Jurkat, Clone E6-1 (cell line): ENCODE results near the gene MED25.

Source experiments
- DNase-seq: peaks from one replicate; pipeline ENCODE4 v3.0.0-alpha.2; 2011; ENCODE audit warnings: low read depth, low spot score
- H3K4me3 ChIP-seq: 2 replicates; pipeline ENCODE4 v1.5.1; 2011; ENCODE audit warnings: mild to moderate bottlenecking, low read length, control low read depth, moderate library complexity

Gene MED25

DNA sequence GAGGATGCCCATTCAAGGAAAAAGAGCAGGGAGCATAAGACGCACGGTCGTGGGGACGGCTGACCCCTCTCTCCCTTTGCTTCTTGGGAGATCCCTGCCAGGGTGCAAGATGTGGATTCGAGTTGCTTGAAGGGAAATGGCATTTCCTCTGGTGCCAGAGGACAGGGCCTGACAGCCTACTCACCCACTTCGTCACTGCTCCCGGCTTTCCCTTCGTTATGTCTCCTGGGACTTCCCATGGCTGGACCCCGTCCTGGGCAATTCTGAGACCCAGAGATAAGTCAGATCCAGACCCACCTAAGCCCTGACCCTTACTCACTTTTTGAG, 60.6 kb downstream of the MED25 start:
- H3K4me3 ChIP-seq, result peak overlapping the region; percentile 69
- no peak for DNase-seq

DNA sequence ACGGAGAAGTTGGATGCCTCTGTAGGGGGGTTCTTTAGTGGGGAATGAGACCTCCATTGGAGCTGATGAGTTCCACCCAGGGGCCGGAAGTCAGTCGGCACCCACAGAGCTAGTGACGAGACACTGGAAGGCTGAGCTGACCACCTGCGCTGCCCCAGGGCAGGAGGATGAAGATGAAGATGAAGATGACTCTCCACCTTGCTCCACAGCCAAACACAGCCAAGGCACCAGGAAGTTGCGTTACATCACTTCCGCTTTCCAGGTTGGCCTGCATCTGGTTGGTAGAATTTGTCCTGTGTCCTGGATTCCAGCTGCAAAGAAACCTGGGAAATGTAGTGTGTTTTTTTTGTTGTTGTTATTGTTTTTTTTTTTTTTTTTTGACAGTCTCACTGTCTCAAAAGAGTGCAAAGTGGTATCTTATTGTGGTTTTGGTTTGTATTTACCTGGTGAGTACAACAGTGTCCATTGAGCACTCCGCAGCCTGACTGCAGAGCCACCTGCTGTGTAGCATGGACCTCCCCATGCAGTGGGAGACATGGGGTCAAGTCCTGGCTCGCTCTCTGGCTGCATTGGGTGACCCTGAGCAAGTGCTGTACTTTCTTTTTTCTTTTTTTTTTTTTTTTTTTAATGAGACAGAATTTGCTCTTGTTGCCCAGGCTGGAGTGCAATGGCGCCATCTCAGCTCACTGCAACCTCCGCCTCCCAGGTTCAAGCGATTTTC, 61.3 kb downstream of the MED25 start:
- H3K4me3 ChIP-seq, result no peak overlapping the region
- no peak for DNase-seq

DNA sequence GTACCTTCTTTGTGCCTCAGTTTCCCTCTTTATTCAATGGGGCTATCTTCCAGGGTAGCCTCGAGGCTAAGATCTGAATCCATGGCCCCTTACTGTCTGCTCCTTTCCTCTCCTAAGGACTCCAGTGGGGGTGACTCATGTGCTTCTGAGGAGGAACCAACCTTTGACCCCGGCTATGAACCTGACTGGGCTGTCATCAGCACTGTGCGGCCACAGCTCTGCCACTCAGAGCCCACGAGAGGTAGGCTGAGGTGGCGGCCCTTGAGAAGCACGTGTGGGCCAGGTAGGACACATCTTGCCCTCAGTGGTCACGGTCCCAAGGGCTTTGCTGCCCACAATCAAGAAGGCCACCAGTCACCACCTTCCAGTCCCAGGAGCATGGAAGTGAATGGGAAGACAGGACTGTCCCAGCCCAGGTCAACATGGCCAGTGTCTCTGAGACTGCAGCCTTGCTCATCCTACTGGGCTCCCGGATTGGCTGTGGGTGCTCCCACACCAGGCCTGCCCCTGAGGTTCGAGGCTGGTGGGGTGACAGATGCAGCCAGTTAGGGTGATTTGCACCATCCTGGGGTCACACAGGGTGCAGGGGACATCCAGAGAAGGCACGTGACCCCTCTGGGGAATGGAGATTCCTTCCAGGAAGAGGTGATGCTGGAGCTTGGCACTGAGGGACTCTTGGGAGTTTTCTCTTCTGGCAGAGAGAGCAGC, 62.2 kb downstream of the MED25 start:
- H3K4me3 ChIP-seq, result no peak overlapping the region
- DNase-seq, result no peak

DNA sequence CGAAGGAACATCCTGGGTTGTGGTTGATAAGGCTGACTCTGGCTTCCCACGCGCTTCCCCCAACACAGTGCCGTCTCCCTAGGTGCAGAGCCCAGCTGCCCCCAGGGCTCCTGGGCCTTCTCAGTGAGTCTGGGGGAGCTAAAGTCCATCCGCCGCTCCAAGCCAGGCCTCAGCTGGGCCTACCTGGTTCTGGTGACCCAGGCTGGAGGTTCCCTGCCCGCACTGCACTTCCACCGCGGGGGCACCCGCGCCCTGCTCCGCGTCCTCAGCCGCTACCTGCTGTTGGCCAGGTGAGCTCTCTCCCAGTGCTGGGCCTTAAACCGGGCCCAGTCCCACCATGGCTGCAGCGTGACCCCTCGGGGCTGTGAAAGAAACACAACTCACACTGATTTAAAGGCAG, 63.1 kb downstream of the MED25 start:
- no peak overlapping the region for H3K4me3 ChIP-seq
- no peak for DNase-seq

DNA sequence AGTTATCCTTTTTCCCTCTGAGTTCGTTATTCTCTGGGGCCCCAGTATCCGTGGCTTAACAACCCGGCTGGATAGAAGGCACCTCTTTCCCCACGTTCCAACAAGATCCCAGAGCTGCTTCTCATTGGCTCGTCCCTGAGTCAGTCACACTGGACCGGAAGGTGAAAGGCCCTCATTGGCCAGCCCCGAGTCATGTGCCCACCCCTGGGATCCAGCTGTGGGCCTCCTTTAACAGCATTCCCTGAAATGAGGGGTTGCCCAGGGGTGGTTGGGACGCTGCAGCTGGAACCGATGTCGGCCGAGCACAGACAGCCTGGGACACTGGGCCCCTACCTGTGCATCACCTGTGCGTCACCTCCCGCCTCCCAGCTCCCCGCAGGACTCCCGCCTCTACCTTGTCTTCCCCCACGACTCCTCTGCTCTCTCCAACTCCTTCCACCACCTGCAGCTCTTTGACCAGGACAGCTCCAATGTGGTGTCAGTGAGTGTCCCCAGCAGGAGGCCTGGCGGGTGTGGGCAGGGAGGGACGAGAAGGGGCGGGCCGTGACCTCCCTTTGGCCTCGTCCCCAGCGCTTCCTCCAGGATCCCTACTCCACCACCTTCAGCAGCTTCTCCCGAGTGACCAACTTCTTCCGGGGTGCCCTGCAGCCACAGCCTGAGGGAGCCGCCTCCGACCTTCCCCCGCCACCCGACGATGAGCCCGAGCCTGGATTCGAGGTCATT, 63.7 kb downstream of the MED25 start:
- H3K4me3 ChIP-seq, result no peak overlapping the region

DNA sequence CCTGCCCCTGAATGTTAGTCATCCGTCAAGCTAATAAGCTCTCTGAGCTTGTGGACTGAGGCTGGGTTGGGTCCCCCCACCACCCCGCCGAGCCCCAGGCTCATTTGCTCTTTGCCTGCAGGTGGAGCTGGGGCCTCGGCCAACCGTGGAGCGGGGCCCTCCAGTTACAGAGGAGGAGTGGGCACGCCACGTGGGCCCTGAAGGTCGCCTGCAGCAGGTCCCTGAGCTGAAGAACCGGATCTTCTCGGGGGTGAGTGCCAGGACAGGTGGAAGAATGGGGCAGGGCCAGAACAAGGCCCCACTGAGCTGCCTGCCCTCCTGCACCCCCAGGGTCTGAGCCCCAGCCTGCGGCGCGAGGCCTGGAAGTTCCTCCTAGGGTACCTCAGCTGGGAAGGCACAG, 64.6 kb downstream of the MED25 start:
- no peak for DNase-seq
- H3K4me3 ChIP-seq, result no peak overlapping the region

More for the DNA sequence above, 63.7 kb downstream of the MED25 start:
- no peak for DNase-seq

DNA sequence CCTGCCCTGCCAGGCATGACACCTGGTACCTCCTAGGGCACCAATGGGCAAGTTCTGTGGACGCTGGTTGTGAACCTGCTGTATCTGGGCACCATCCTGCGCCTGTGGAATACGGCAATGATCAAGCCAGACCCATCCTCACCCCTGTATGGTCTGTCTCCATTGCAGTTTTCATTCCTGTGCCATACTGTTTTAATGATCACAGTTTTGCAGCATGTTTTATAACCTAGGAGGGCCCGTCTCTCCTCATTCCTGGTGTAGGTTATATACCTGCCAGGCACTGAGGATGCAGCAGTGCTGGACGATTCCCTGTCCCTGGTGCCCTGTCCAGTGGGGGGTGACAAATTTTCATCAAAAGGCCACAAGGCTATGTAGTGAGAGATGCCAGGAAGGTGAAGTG, 65.0 kb downstream of the MED25 start:
- no peak for DNase-seq
- no peak overlapping the region for H3K4me3 ChIP-seq

DNA sequence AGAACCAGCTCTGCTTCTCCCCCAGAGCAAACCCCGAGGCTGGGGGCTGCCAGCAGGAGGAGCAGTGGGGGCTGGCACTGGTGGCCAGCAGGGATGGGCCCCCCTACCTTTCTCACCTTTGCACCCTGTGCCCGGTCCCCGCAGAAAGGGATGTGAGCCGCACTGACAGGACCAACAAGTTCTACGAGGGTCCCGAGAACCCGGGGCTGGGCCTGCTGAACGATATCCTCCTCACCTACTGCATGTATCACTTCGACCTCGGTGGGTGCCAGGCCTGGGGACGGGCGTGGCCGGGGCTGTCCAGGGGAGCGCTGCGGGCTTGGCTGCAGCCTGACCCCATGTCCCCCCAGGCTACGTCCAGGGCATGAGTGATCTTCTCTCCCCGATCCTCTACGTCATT, 66.0 kb downstream of the MED25 start:
- H3K4me3 ChIP-seq, result no peak overlapping the region

DNA sequence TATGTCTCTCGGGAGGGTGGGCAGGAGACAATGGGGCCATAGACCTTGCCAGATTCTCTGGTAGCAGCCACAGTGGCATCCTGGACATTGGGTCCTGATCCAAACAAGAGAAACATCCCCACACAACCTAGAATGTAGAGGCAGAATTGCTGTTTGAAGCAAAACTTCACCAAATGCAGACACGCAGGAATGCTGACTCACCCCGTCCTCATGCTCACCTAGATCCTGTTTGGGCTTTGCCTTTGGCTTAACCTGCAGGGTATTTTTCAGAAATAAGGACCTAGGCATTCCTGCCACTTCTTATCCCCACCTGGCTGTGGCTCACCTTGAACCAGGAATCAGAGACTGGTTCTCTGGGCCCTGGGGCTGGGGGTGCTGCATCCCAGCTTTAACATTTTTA, 66.7 kb downstream of the MED25 start:
- no peak overlapping the region for H3K4me3 ChIP-seq
- no peak for DNase-seq

More for the DNA sequence above, 66.0 kb downstream of the MED25 start:
- no peak for DNase-seq
